ENCODE measurements around the gene INTS15.

The INTS15 gene

DNA sequence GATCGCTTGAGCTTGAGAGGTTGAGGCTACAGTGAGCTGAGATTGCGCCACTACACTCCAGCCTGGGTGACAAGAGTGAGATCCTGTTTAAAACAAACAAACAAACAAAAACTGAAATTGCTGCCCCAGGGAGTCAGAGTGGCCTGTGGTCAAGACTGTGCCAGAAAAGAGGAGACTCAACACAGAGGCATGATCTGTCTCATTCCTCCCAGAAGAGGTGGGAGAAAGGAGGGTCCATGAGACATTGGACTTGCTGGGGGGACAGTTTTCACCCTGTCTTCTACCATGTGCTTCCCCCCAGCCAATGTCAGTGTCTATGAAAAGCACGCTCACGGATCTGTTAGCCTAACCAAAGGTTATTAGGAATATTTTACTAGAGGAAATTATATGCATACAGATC is 28.8 kb downstream of the INTS15 start:
- TF ChIP-seq, protein P1, sequence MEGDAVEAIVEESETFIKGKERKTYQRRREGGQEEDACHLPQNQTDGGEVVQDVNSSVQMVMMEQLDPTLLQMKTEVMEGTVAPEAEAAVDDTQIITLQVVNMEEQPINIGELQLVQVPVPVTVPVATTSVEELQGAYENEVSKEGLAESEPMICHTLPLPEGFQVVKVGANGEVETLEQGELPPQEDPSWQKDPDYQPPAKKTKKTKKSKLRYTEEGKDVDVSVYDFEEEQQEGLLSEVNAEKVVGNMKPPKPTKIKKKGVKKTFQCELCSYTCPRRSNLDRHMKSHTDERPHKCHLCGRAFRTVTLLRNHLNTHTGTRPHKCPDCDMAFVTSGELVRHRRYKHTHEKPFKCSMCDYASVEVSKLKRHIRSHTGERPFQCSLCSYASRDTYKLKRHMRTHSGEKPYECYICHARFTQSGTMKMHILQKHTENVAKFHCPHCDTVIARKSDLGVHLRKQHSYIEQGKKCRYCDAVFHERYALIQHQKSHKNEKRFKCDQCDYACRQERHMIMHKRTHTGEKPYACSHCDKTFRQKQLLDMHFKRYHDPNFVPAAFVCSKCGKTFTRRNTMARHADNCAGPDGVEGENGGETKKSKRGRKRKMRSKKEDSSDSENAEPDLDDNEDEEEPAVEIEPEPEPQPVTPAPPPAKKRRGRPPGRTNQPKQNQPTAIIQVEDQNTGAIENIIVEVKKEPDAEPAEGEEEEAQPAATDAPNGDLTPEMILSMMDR (IDR thresholded peaks at IDR 0.05; ENCODE audit: borderline replicate concordance, control extremely low read depth, extremely low read depth, insufficient read depth, missing control alignments): no peak
- no peak for DNase-seq (ENCODE audit: low spot score)
- in situ Hi-C loops (cut with MboI; ENCODE audit: low sequenced_read_pairs, unreplicated experiment): no loop called here

DNA sequence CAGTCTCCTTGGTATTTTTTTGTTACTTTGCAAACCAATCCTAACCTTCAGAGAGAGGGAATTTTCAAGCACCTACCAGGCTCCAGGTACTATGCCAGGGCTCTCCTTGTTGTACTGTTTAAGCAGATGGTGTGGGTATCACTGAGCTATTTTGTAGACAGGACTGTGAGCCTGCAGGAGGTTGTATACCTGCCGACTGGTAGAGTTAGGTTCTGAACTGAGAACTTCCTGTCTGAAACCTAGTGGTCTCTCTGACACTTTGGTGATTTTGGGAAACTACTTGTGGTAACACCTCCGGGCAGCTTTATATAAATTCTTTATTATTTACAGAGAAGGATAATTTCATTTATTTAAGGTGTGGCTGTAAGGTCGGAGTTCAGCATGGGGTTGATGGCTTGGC is 30.1 kb downstream of the INTS15 start:
- TF ChIP-seq, protein P1 (IDR thresholded peaks at IDR 0.05; ENCODE audit: borderline replicate concordance, control extremely low read depth, extremely low read depth, insufficient read depth, missing control alignments): no peak
- in situ Hi-C loops (cut with MboI; ENCODE audit: low sequenced_read_pairs, unreplicated experiment): no loop called here
- no peak for DNase-seq (ENCODE audit: low spot score)

DNA sequence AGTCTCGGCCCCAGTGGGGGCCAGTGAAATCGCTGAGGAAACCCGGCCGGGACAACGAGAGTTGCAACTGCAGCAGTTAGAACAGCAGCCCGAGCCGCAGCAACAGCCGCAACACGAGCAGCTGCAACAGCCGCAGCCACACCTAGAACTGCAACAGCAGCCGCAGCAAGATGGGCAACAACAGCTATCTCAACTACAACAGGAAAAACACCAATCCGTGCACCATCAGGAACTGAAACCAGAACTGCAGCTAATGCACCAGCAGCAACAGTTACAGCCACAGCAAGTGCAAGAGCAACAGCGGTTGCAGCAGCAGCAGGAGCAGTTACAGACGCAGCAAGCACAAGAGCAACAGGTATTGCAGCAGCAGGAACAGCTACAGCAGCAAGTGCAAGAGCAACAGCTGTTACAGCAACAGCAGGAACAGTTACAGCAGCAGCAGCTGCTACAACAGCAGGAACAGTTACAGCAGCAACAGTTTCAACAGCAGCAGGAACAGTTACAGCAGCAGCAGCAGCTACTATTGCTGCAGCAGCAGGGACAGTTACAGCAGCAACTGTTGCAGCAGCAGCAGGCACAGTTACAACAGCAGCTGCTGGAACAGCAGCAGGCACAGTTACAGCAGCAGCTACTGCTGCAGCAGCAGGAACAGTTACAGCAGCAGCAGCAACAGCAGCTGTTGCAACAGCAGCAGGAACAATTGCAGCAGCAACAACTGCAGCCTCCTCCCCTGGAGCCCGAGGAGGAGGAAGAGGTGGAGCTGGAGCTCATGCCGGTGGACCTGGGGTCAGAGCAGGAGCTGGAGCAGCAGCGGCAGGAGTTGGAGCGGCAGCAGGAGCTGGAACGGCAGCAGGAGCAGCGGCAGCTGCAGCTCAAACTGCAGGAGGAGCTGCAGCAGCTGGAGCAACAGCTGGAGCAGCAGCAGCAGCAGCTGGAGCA is 31.6 kb downstream of the INTS15 start:
- DNase-seq (ENCODE audit: low spot score): no peak
- in situ Hi-C loops (cut with MboI; ENCODE audit: low sequenced_read_pairs, unreplicated experiment): no loop called here
- TF ChIP-seq, protein P1 (IDR thresholded peaks at IDR 0.05; ENCODE audit: borderline replicate concordance, control extremely low read depth, extremely low read depth, insufficient read depth, missing control alignments): no peak

DNA sequence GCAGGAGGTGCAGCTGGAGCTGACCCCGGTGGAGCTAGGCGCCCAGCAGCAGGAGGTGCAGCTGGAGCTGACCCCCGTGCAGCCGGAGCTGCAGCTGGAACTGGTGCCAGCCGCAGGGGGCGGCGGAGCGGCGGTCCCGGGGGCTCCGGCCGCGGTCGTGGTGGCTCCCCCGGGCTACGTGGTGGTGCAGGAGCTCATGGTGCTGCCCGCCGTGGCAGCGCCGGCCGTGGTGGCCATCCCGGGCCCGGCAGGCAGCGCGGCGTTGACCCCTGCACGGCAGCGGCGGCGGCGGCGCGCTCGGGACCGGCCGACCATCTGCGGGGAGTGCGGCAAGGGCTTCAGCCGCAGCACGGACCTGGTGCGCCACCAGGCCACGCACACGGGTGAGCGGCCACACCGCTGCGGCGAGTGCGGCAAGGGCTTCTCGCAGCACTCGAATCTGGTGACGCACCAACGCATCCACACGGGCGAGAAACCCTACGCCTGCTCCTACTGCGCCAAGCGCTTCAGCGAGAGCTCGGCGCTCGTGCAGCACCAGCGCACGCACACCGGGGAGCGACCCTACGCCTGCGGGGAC is 32.4 kb downstream of the INTS15 start:
- in situ Hi-C loops (cut with MboI; ENCODE audit: low sequenced_read_pairs, unreplicated experiment): no loop called here
- TF ChIP-seq, protein P1 (IDR thresholded peaks at IDR 0.05; ENCODE audit: borderline replicate concordance, control extremely low read depth, extremely low read depth, insufficient read depth, missing control alignments): no peak
- no peak for DNase-seq (ENCODE audit: low spot score)

DNA sequence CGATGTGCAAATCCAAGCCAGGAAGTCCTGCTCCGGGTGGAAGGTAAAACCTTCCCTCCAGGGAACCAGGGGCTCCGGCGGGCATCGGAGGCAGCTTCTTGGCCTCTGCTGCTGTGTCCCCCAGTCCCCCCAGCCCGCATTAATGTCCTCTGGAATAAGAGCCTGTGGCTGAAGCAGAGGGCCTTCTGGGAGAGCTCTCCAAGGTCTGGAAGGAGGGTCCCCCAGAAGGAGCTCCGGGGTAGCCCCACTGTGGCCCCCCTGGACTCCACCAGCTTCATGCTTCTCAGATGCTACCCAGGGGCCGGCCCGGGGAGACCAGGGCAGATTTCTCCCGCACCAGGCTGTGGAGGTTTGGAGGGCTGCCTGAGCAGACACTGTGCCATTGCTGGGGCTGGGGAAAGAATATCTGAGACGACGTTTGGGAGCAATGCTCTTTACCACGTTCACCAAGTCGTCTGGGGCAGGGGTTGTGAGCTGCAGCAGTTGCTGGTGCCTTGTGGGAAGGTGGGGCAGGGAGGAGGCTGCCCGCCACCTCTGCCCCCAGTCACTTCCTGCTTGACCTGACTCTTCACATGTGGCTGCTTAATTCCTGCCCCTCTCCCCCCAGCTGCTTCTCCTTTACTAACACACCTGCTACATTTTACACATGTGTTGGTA is 33.9 kb downstream of the INTS15 start:
- TF ChIP-seq, protein P1 (IDR thresholded peaks at IDR 0.05; ENCODE audit: borderline replicate concordance, control extremely low read depth, extremely low read depth, insufficient read depth, missing control alignments): no peak
- no peak for DNase-seq (ENCODE audit: low spot score)

DNA sequence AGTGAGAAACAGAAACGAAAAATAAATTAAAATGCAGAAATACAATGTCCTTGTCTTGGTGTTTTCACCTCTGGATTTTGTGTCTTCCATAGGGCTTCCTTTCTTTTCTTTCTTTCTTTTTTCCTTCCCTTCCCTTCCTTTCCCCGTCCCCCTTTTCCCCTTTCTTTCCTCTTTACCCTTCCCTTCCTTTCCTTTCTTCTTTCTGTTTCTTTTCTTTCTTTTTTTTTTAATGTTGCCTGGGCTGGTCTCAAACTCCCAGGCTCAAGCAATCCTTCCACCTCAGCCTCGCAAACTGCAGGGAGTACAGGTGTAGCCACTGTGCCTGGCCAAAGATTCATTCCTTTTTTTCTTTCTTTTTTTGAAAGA is 34.4 kb downstream of the INTS15 start:
- DNase-seq (ENCODE audit: low spot score): no peak
- in situ Hi-C loops (cut with MboI; ENCODE audit: low sequenced_read_pairs, unreplicated experiment): no loop called here
- TF ChIP-seq, protein P1 (IDR thresholded peaks at IDR 0.05; ENCODE audit: borderline replicate concordance, control extremely low read depth, extremely low read depth, insufficient read depth, missing control alignments): no peak

More for the DNA sequence above, 33.9 kb downstream of the INTS15 start:
- in situ Hi-C loops (cut with MboI; ENCODE audit: low sequenced_read_pairs, unreplicated experiment): no loop called here
